RPMI8226 (cell line): Measurements from ENCODE around the gene RPL5.

Source experiments
- DNase-seq: peaks from one replicate; pipeline ENCODE4 v3.0.0-alpha.2; 2015

Gene RPL5

GRCh38 chr1:92858564-92859399 is 26.9 kb downstream of the RPL5 start:
- peak; percentile 78 for DNase-seq

GRCh38 chr1:92859400-92860039 is 27.7 kb downstream of the RPL5 start:
- DNase-seq = no peak

GRCh38 chr1:92862605-92863004 is 30.8 kb downstream of the RPL5 start:
- DNase-seq = no peak

- no peak for DNase-seq
Observed at GRCh38 chr1:92864131-92864530, 32.3 kb downstream of the RPL5 start.

- no peak for DNase-seq
Observed at GRCh38 chr1:92870591-92870990, 38.8 kb downstream of the RPL5 start.

- DNase-seq = no peak
Observed at GRCh38 chr1:92872719-92873118, 40.9 kb downstream of the RPL5 start.

- DNase-seq = no peak
Observed at GRCh38 chr1:92874987-92875386, 43.1 kb downstream of the RPL5 start.

GRCh38 chr1:92876351-92876750 is 44.5 kb downstream of the RPL5 start:
- no peak for DNase-seq

GRCh38 chr1:92877081-92877711 is 45.4 kb downstream of the RPL5 start:
- peak; percentile 43 for DNase-seq

GRCh38 chr1:92877792-92878191 is 46.0 kb downstream of the RPL5 start:
- DNase-seq = peak; percentile 75

GRCh38 chr1:92879316-92879968 is 47.6 kb downstream of the RPL5 start:
- no peak for DNase-seq

- no peak for DNase-seq
Observed at GRCh38 chr1:92881391-92881790, 49.6 kb downstream of the RPL5 start.

- peak; percentile 42 for DNase-seq
Observed at GRCh38 chr1:92882819-92883218, 51.0 kb downstream of the RPL5 start.

GRCh38 chr1:92883297-92883696 is 51.5 kb downstream of the RPL5 start:
- no peak for DNase-seq

- DNase-seq = no peak
Observed at GRCh38 chr1:92884195-92884594, 52.4 kb downstream of the RPL5 start.

- no peak for DNase-seq
Observed at GRCh38 chr1:92886886-92887419, 55.1 kb downstream of the RPL5 start.

- no peak for DNase-seq
Observed at GRCh38 chr1:92887465-92887864, 55.6 kb downstream of the RPL5 start.
